Type B pancreatic cell (in vitro differentiated cells): ENCODE results near the gene KHSRP. TPM values are rescaled to one million over a fixed set of nuclear protein-coding genes. Genes with fewer than 3 reads are reported as not detected.

Experiments
- DNase-seq: peaks from one replicate; pipeline ENCODE4 v3.0.0; 2021; ENCODE audit warnings: mixed read lengths; ENCODE audit not compliant: unreplicated experiment; ENCODE audit errors: extremely low spot score
- H3K27ac Mint-ChIP-seq: 2 replicates; pipeline ENCODE4 v1.8.0; 2021; ENCODE audit warnings: mild to moderate bottlenecking, mixed read lengths
- H3K27me3 Mint-ChIP-seq: 2 replicates; pipeline ENCODE4 v1.8.0; 2021; ENCODE audit warnings: mixed read lengths
- H3K36me3 Mint-ChIP-seq: 2 replicates; pipeline ENCODE4 v1.8.0; 2021; ENCODE audit warnings: mixed read lengths
- H3K4me1 Mint-ChIP-seq: one replicate; pipeline ENCODE4 v1.8.0; 2021; ENCODE audit warnings: mixed read lengths; ENCODE audit not compliant: unreplicated experiment
- H3K4me3 Mint-ChIP-seq: 2 replicates; pipeline ENCODE4 v1.8.0; 2021; ENCODE audit warnings: mild to moderate bottlenecking, mixed read lengths
- H3K9me3 Mint-ChIP-seq: 2 replicates; pipeline ENCODE4 v1.8.0; 2021; ENCODE audit warnings: mixed read lengths
- total RNA-seq: library from RNA; stranded (reverse); gene quantifications from 2 replicates; pipeline ENCODE4 v1.2.1, GENCODE V29; 2021; ENCODE audit warnings: low replicate concordance
- TF ChIP-seq, protein P1 (sequence below): fragments of 200-600 bp; sonication (generic); conservative IDR thresholded peaks from 2 replicates; pipeline ENCODE4 v1.5.0; 2021; ENCODE audit warnings: antibody characterized with exemption, mild to moderate bottlenecking

Gene KHSRP
- total RNA-seq, 1 donor from 2014 or later, result 414 TPM

DNA sequence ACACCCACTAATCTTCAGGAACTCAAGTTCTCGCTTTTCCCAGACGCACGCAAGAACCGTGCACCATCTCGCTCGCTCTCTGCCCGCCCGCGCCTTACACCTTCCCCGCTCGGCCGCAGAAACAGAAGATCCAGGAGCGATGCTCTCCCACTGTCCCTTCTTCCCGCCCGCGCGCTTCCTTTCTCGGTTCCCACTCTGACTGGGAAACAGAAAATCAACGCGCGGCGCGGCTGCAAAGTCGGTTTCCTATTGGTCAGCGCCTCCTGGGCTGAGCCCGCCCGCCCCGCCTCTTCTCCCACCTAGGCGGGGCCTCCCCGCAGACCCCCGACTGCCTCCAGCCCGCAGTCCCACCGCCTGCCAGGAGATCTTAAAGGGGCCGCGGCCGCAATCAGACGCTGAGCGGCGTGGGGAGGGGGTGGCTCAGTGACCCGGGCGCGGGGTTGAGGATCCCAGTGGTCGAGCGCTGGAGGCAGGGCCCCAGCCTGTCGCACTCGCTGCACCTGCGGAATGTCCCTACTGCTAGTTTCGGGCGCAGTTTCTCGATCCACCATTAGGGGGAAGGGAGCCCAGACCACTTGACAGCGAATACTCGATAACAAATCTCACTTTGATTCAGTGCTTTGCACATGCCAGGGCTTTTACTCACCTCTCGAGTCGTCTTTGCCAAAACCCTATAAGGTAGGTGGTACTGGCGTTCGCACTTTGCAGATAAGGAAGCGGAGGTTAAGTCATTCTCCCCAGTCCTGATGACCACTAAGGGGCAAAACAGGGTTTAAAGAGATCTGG is 35.7 kb upstream of the KHSRP start:
- DNase-seq, result peak; percentile 99
- no peaks in the 10 kb centered on the region for H3K9me3 Mint-ChIP-seq
- TF ChIP-seq, protein P1, sequence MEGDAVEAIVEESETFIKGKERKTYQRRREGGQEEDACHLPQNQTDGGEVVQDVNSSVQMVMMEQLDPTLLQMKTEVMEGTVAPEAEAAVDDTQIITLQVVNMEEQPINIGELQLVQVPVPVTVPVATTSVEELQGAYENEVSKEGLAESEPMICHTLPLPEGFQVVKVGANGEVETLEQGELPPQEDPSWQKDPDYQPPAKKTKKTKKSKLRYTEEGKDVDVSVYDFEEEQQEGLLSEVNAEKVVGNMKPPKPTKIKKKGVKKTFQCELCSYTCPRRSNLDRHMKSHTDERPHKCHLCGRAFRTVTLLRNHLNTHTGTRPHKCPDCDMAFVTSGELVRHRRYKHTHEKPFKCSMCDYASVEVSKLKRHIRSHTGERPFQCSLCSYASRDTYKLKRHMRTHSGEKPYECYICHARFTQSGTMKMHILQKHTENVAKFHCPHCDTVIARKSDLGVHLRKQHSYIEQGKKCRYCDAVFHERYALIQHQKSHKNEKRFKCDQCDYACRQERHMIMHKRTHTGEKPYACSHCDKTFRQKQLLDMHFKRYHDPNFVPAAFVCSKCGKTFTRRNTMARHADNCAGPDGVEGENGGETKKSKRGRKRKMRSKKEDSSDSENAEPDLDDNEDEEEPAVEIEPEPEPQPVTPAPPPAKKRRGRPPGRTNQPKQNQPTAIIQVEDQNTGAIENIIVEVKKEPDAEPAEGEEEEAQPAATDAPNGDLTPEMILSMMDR, result peak; percentile 77
- peak overlapping the region; percentile 98 for H3K4me3 Mint-ChIP-seq
- H3K27me3 Mint-ChIP-seq, result peaks cover 26% of the 10 kb centered on the region
- H3K27ac Mint-ChIP-seq, result peak overlapping the region; percentile 97
- peaks cover 19% of the 10 kb centered on the region for H3K4me1 Mint-ChIP-seq
- peaks cover 6% of the 10 kb centered on the region for H3K36me3 Mint-ChIP-seq

DNA sequence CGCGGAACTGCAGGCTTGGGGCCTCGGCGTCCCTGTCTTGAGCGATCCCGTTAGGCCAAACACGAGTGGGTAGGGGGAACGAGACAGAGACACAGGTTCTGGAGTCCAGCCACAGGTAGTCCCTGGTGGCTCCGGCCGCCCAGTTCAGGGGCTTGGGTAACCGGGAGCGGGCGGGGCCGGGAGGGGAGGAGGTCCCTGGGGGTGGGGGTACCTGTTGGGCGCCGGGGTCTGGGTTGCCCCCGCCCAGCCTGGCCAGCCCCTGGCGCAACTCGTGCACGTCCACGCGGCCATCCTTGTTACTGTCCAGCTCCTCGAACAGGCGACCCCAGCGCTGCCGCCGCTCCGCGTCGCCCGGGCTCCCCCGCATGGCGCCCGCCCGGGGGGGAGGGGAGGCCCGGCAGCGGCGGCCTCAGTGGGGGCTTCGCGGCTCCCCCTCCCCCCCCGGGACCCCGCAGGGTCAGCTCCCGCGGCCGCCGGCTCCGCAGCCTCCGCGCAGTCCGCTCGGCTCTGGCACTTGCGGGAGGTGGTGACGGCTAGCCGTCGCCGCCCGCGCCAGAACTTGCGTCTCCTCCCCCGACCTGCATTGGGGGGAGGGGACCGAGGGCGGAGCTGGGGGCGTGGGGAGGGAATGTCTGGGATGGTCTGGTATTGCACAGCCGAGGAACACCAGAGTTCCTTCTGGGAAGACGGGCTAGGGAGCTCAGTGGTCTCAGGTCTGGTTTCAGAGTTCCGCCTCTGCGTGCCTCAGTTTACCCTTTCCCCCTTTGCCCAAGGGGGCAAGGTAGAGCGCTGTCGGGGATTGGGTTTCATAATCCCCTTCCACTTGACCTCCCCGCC is 34.9 kb upstream of the KHSRP start, which contains the start of gene SLC25A23:
TSS of gene SLC25A23 (minus strand) at position 531 of the 837 bp plus-strand sequence. CDS start at position 367, 164 bp downstream.
- Mint-ChIP-seq H3K9me3 (no peaks in the 10 kb centered on the region), H3K36me3 (peaks cover 12% of the 10 kb centered on the region), H3K4me3 (peak within 1 kb of the TSS; percentile 98), H3K27ac (peak within 1 kb of the TSS; percentile 97), H3K4me1 (peaks cover 14% of the 10 kb centered on the region), H3K27me3 (peaks cover 19% of the 10 kb centered on the region)
- DNase-seq, result peak; percentile 84
- TF ChIP-seq, protein P1, result no peak

- H3K36me3 Mint-ChIP-seq, result peaks cover 17% of the 10 kb centered on the region
- peak overlapping the region; percentile 96 for H3K27ac Mint-ChIP-seq
- H3K27me3 Mint-ChIP-seq, result peaks cover 16% of the 10 kb centered on the region
- H3K4me3 Mint-ChIP-seq, result peak overlapping the region; percentile 96
- peaks cover 14% of the 10 kb centered on the region for H3K4me1 Mint-ChIP-seq
- H3K9me3 Mint-ChIP-seq, result no peaks in the 10 kb centered on the region
- TF ChIP-seq, protein P1, result no peak
- no peak for DNase-seq
Observed at GRCh38 chr19:6458695-6459261, 34.2 kb upstream of the KHSRP start.

DNA sequence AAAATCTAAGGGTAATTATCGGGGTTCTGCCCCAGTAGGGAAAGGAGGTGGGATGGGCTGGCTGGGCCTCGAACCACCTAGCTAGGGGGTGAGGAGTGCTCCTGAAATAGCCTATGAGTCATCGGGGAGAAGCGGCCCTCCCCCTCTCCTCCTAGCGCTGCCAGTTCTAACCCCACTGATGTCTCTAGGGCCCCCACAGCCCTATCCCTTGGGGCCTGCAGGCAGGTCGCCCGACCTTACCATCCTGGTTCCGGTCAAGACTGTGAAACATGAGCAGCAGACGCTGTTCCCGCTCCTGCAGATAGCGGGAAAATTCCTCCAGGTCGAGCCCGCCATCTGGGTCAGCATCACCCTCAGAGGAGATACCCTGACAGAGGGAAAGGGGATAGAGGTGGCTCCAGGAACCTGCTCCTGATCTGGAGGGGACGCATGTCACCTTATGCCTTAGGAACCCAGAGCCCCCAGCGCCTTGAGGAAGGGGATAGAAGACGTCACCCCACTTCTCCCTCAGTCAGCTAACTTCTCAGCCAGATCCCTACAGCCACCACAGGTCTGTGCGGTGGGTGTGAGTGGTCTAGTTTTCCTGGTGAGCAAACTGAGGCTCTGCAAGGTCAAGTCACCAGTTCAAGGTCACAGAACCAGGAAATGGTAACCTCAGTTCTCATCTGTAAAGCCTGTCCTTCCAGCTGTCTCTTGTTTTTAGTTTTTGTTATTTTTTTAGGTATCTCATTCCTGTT is 33.5 kb upstream of the KHSRP start:
- TF ChIP-seq, protein P1, result no peak
- H3K36me3 Mint-ChIP-seq, result peaks cover 22% of the 10 kb centered on the region
- H3K4me1 Mint-ChIP-seq, result peaks cover 14% of the 10 kb centered on the region
- peak overlapping the region; percentile 96 for H3K4me3 Mint-ChIP-seq
- H3K27ac Mint-ChIP-seq, result peak overlapping the region; percentile 96
- H3K27me3 Mint-ChIP-seq, result peaks cover 14% of the 10 kb centered on the region
- H3K9me3 Mint-ChIP-seq, result no peaks in the 10 kb centered on the region
- no peak for DNase-seq

DNA sequence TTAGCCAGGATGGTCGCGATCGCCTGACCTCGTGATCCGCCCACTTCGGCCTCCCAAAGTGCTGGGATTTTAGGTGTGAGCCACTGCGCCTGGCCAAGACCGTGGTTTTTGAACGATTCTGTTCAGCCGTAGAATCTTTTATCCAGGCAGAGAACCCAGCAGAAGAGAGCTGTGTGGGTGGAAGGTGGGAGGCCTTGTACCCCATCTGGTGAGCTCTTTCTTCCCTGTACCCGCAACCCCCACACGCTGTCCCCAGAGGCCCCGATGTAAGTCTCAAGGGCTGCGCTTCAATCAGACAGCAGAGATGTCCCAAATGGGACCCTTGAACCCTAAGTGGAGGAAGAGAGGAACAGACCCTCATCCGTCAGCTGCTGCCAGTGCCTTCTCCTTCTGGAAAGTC is 31.3 kb upstream of the KHSRP start:
- no peak for DNase-seq
- Mint-ChIP-seq H3K27me3 (peaks cover 2% of the 10 kb centered on the region), H3K4me3 (no peak overlapping the region), H3K9me3 (no peaks in the 10 kb centered on the region), H3K4me1 (peaks cover 14% of the 10 kb centered on the region), H3K36me3 (peaks cover 30% of the 10 kb centered on the region), H3K27ac (no peak overlapping the region)
- TF ChIP-seq, protein P1, result no peak
